ENCODE measurements around the gene RRP1B. TPM values are rescaled to one million over a fixed set of nuclear protein-coding genes. Genes with fewer than 3 reads are reported as not detected.
"Not testable (repeated sequence)": the region's sequence is repeated elsewhere in the genome, so short reads cannot be mapped to it uniquely, and the experiment has no call there.

The RRP1B gene
- polyA plus RNA-seq, 1 donor from 2014 or later: 20.3 TPM

DNA sequence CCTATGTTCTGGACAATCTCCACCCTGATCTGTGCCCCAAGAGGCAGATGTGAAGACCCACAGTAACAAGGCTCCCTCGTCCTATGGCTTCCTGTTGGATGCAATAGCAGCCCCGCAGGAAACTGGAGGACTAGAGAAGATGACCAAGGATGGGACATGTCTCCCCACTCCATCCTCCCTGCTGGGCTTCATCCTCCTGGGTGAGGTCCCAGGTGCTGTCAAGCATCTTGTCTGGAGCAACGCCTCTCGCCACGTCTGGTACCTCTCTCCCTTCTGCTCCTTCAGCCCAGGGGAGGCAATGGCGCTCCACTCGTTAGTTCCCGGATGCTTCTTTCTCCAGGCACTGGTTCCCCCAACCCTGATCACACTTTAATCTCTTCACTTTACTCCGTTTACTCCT is 11.2 kb upstream of the RRP1B start:
- H3K4me2 ChIP-seq (ENCODE audit: low read length): no peak overlapping the region
- H3K36me3 ChIP-seq (ENCODE audit: insufficient read depth, low read length): no peaks in the 10 kb centered on the region
- H3K9me2 ChIP-seq (ENCODE audit: insufficient read depth, low read length): no peaks in the 10 kb centered on the region
- no peak overlapping the region for H3K4me3 ChIP-seq (ENCODE audit: low read length)
- TF ChIP-seq SMC3 (conservative IDR thresholded peaks at IDR 0.05; ENCODE audit: poor library complexity) (no peak), RAD21 (conservative IDR thresholded peaks at IDR 0.05) (no peak), EZH2 (IDR thresholded peaks at IDR 0.05; ENCODE audit: borderline replicate concordance, insufficient read depth, low read length, poor library complexity, severe bottlenecking) (no peak), TAF1 (IDR thresholded peaks at IDR 0.05; ENCODE audit: low read depth) (no peak), EP300 (conservative IDR thresholded peaks at IDR 0.05; ENCODE audit: poor library complexity, severe bottlenecking) (no peak), POLR2AphosphoS5 (IDR thresholded peaks at IDR 0.05) (no peak), MXI1 (conservative IDR thresholded peaks at IDR 0.05; ENCODE audit: poor library complexity, severe bottlenecking) (no peak)
- TF ChIP-seq, protein P1, sequence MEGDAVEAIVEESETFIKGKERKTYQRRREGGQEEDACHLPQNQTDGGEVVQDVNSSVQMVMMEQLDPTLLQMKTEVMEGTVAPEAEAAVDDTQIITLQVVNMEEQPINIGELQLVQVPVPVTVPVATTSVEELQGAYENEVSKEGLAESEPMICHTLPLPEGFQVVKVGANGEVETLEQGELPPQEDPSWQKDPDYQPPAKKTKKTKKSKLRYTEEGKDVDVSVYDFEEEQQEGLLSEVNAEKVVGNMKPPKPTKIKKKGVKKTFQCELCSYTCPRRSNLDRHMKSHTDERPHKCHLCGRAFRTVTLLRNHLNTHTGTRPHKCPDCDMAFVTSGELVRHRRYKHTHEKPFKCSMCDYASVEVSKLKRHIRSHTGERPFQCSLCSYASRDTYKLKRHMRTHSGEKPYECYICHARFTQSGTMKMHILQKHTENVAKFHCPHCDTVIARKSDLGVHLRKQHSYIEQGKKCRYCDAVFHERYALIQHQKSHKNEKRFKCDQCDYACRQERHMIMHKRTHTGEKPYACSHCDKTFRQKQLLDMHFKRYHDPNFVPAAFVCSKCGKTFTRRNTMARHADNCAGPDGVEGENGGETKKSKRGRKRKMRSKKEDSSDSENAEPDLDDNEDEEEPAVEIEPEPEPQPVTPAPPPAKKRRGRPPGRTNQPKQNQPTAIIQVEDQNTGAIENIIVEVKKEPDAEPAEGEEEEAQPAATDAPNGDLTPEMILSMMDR (IDR thresholded peaks at IDR 0.05; ENCODE audit: poor library complexity, severe bottlenecking): no peak
- TF ChIP-seq, protein P2, sequence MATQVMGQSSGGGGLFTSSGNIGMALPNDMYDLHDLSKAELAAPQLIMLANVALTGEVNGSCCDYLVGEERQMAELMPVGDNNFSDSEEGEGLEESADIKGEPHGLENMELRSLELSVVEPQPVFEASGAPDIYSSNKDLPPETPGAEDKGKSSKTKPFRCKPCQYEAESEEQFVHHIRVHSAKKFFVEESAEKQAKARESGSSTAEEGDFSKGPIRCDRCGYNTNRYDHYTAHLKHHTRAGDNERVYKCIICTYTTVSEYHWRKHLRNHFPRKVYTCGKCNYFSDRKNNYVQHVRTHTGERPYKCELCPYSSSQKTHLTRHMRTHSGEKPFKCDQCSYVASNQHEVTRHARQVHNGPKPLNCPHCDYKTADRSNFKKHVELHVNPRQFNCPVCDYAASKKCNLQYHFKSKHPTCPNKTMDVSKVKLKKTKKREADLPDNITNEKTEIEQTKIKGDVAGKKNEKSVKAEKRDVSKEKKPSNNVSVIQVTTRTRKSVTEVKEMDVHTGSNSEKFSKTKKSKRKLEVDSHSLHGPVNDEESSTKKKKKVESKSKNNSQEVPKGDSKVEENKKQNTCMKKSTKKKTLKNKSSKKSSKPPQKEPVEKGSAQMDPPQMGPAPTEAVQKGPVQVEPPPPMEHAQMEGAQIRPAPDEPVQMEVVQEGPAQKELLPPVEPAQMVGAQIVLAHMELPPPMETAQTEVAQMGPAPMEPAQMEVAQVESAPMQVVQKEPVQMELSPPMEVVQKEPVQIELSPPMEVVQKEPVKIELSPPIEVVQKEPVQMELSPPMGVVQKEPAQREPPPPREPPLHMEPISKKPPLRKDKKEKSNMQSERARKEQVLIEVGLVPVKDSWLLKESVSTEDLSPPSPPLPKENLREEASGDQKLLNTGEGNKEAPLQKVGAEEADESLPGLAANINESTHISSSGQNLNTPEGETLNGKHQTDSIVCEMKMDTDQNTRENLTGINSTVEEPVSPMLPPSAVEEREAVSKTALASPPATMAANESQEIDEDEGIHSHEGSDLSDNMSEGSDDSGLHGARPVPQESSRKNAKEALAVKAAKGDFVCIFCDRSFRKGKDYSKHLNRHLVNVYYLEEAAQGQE (IDR thresholded peaks at IDR 0.05; ENCODE audit: borderline replicate concordance): no peak
- H3K27me3 ChIP-seq (ENCODE audit: insufficient read depth, low read depth, low read length): no peaks in the 10 kb centered on the region
- H3K79me2 ChIP-seq (replicated peaks; ENCODE audit: insufficient read depth, low read length): no peaks in the 10 kb centered on the region
- H3K9ac ChIP-seq (ENCODE audit: low read length): no peak overlapping the region
- H3K9me3 ChIP-seq (ENCODE audit: low read length): no peaks in the 10 kb centered on the region
- H3F3A ChIP-seq (ENCODE audit: insufficient read depth, low read length, poor library complexity, severe bottlenecking): no peaks in the 10 kb centered on the region
- H3K27ac ChIP-seq (ENCODE audit: low read length): no peak overlapping the region
- H2AFZ ChIP-seq (ENCODE audit: low read depth, low read length): no peak overlapping the region
- H4K20me1 ChIP-seq (ENCODE audit: insufficient read depth): no peaks in the 10 kb centered on the region

DNA sequence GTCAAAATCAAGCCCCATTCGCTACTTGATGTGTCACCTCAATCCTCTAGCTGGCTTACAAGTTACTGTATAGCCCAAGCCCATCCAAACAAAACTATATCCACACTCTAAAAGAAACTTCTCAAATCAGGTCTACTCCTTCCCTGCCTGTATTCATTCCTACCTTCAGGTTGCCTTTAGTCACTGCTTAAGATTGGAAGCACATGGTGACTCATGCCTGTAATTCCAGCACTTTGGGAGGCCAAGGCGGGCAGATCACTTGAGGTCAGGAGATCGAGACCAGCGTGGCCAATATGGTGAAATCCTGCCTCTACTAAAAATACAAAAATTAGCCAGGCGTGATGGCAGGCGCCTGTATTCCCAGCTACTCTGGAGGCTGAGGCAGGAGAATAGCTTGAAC is 7.4 kb upstream of the RRP1B start:
- not testable (repeated sequence) for H3K79me2 ChIP-seq (replicated peaks; ENCODE audit: insufficient read depth, low read length); H3K9me2 ChIP-seq (ENCODE audit: insufficient read depth, low read length); H3K27me3 ChIP-seq (ENCODE audit: insufficient read depth, low read depth, low read length); H4K20me1 ChIP-seq (ENCODE audit: insufficient read depth); H3K9me3 ChIP-seq (ENCODE audit: low read length); H3F3A ChIP-seq (ENCODE audit: insufficient read depth, low read length, poor library complexity, severe bottlenecking); H2AFZ ChIP-seq (ENCODE audit: low read depth, low read length); H3K4me2 ChIP-seq (ENCODE audit: low read length); H3K9ac ChIP-seq (ENCODE audit: low read length); H3K36me3 ChIP-seq (ENCODE audit: insufficient read depth, low read length); H3K4me3 ChIP-seq (ENCODE audit: low read length); H3K27ac ChIP-seq (ENCODE audit: low read length)

DNA sequence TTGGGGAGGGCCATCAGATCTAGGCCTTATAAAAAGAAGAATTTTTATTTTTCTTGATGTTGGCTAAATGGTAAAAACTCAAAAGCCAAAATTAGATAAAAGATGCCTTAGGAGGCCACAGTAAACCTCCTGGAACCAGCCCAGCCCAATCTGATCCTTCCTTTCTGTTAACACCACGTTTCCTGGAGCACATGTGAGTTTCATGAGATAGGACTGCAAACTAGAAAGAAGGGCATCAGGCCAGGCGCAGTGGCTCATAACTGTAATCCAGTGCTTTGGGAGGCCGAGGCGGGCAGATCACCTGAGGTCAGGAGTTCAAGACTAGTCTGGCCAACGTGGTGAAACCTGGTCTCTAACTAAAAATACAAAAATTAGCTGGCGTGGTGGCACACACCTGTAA is 6.7 kb upstream of the RRP1B start:
- no peaks in the 10 kb centered on the region for H3K9me2 ChIP-seq (ENCODE audit: insufficient read depth, low read length)
- no peak overlapping the region for H3K4me3 ChIP-seq (ENCODE audit: low read length)
- no peak overlapping the region for H3K9ac ChIP-seq (ENCODE audit: low read length)
- no peak overlapping the region for H3K27ac ChIP-seq (ENCODE audit: low read length)
- H3F3A ChIP-seq (ENCODE audit: insufficient read depth, low read length, poor library complexity, severe bottlenecking): no peaks in the 10 kb centered on the region
- no peak overlapping the region for H3K4me2 ChIP-seq (ENCODE audit: low read length)
- no peaks in the 10 kb centered on the region for H3K36me3 ChIP-seq (ENCODE audit: insufficient read depth, low read length)
- no peaks in the 10 kb centered on the region for H3K27me3 ChIP-seq (ENCODE audit: insufficient read depth, low read depth, low read length)
- H3K79me2 ChIP-seq (replicated peaks; ENCODE audit: insufficient read depth, low read length): no peaks in the 10 kb centered on the region
- no peak overlapping the region for H2AFZ ChIP-seq (ENCODE audit: low read depth, low read length)
- H3K9me3 ChIP-seq (ENCODE audit: low read length): no peaks in the 10 kb centered on the region
- no peaks in the 10 kb centered on the region for H4K20me1 ChIP-seq (ENCODE audit: insufficient read depth)
- no peak for TF ChIP-seq MXI1 (conservative IDR thresholded peaks at IDR 0.05; ENCODE audit: poor library complexity, severe bottlenecking)
- TF ChIP-seq, protein P1 (IDR thresholded peaks at IDR 0.05; ENCODE audit: poor library complexity, severe bottlenecking): no peak
